Hematopoietic multipotent progenitor cell treated with erythropoietin and hydrocortisone succinate and interleukin-3 and kit ligand, for 17 days (in vitro differentiated cells): ENCODE results near the gene NOSIP.

Experiments used
- DNase-seq: peaks from one replicate; pipeline ENCODE4 v3.0.0-alpha.2; 2015; ENCODE audit warnings: low spot score

The NOSIP gene

DNA sequence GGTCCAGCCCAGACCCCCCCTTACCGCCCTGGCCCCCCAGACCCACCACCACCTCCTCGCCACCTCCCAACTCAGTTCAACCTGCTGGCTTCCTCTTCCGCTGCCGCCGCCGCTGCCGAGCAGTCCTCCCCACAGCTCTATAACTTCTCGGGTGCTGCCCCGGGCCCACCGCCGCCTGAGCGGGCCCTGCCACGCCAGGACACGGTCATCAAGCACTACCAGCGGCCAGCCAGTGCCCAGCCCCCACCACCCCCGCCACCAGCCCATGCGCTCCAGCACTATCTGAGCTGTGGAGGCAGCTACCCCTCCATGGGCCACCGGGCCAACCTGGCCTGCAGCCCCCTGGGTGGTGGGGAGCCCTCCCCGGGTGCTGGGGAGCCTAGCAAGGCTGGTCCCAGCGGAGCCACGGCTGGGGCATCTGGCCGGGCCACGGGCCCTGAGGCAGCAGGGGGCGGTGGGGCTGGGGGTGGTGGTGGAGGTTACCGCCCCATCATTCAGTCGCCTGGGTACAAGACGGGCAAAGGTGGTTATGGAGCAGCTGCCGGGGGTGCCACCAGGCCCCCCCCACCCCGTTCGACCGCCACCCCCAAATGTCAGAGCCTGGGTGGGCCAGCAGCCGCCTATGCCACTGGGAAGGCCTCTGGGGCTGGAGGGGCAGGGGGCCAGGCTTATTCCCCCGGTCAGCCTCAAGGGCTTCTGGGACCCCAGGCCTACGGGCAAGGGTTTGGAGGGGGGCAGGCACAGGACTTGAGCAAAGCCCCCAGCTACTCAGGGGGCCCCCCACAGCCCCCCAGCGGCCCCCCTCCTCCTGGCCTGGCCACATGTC is 14.8 kb upstream of the NOSIP start:
- DNase-seq = no peak

DNA sequence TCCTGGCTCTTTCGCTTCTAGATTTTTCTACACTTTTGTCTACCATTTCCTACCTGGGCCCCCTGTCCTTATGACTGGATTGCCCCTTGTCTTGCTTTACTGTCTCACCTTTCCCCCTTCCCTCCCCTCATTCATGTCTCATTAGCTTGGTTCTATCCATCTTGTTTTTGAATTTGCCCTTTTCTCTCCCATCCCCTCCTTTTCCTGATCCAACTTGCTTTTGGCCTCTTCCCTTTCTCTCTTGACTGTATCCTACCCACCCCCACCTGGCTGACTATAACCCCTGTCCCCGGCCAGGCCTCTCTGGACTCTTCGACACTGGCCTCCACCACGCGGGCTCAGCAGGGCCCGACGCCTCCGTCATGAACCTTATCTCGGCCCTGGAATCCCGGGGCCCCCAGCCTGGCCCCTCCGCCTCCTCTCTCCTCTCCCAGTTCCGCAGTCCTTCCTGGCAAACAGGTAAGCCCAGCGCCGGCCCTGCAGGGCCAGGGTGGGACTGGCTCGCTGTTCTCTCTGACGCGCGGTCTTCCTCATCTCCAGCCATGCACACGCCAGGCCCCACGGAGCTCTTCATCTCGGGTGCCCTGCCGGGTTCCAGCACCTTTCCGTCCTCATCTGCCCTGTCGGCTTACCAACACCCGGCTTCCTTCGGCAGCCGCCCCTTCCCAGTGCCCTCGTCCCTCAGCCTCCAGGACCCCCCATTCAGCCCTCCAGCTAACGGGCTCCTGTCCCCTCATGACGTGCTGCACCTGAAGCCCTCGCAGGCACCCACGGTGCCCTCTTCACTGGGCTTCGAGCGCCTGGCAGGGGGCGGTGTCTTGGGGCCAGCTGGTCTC is 14.0 kb upstream of the NOSIP start:
- no peak for DNase-seq

DNA sequence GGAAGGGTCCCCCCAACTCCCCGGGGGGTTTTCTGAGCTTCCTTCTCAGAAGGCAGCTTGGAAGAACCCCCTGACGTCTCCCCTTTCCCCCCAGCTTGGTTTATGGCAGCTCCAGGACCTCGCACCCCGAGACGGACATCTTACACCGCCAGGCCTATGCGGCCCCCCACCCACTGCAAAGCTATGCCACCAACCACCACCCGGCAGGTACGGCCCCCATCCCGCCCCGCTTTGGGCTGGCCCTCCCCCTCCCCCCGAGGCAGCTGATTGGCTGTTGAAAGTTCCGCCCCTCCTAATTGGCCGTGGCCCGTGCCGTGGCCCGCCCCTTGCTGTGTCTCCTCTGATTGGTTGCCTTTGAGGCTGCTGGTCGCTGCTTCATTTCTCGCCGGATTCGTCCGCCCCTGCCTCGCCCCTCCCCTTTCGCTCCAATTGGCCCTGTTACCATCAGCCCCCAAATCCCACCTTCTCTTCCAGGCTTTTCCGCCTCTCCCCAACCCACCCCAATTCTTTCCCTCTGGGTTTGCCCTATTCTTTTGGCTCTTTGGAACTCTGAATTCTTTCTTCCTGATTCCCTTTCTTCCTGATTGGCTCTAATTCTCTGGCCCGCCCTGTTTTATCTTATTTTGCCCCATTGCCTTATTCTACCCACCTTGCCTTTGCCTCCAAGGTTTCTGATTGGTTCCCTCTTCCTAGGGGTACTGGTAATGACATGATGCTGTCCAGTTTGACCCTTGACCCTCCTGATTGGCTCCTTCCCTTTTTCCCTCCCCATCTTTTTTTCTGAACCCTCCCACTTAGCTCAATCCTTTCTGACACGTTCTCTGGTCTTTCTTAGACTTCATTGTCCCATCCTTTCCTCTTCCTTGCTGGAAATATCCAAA is 13.1 kb upstream of the NOSIP start:
- peak; percentile 92 for DNase-seq

DNA sequence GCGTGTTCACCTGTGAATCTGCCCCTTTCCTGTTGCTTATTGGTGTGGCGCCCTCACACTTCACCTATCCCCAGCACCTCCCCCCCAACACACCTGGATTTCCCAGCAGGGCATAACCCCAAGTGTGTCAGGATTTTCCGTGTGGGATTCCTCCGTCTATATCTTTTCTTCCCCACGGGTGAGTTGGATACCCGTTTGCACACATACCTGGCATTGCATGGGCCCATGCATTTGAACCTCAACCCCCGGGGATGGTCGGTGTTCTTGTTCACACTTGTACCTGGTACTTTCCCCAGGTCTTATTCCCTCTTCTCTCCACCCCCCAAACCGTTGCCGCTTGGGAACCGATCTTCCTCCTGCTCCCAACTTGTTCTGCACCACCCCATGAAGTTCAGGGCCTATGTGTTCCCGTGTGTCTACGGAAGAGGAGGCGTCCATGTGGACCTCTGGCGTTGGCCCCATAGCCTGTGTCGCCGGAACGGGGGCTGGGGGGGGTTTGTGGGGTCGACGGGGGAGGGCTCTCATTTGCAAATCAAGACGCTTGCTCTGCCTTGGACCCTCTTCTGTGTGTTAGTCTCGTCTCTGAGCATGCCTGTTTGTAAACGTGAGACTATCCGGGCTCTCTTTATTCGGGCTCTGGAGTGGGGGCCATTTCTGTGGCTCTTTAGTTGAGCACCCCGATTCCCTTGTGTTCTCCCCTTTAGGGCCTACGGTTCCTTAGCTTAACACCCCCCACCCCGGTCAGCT is 12.3 kb upstream of the NOSIP start:
- no peak for DNase-seq

DNA sequence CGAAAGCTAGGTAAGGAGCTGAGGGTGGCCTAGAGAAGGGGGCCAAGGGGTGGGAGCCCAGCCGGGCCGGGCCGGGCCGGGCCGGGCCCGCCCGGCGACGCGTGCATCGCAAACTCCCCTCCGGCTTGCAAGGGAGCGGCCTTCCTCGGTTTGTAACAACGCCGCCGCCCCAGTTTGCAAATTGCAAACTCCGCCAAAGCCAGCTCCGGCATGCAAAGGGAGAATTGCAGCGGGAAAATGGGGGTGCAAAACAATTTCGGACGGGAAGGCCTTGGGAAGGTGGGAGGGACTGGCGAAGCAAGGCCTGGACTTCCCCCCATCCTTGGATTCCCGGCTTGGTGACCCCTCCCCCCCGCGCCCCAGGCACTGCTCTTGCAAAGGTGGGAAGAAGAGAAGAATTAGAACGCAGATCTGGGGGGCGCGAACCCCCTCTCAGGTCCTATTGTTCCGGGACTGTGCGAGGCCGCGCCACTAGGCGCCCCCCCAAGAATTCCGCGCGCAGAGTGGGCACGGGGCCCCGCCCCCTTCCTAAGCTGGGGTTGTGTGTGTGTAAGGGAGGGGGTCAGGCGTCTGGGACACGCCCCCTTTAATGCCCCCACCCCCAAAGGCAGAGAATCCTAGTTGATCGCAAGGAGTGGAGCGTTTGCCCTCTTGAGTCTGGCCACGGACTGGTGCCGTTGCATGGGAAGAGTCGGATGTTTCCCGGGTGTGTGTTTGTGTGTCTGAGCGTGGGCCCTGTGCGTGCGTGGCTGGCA is 11.6 kb upstream of the NOSIP start:
- DNase-seq = peak; percentile 35

DNA sequence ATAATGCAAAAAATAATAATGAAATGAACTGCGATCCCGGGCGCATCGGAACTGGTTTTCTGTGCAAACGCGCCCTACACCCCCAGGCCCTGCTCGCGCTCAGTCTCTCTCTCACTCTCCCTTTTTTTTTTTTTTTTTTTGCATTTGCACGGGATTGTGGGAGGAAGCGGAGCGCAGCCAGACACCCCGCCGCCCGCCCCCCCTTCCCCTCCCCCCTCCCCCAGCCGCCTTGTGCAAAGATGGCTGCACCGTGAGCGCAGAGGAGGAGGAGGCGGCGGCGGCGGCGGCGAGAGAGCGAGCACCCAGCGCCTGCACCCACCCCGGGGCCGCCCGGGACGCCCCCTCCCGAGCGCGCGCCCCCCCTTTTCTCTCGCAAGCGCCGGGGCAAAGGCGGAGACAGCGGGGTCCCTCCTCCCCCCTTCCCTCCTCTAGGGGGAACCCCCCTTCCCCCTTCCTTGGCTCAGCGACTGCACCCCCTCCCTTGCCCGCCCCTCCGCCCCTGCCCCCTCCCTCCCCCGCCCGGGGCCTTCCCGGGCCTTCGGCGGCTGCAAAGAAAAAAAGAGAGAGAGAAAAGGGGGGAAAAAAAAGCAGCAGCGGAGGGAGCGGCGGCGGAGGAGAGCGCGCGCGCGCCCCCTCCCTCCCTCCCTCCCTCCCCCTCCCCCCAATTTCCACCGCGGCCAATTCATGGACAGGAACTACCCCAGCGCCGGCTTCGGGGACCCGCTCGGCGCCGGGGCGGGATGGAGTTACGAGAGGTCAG is 10.8 kb upstream of the NOSIP start, which contains the start of gene PRR12:
Gene PRR12 (plus strand): TSS at position 212 of the 760 bp plus-strand sequence. CDS start 473 bp downstream, at position 685.
- peak; percentile 46 for DNase-seq

DNA sequence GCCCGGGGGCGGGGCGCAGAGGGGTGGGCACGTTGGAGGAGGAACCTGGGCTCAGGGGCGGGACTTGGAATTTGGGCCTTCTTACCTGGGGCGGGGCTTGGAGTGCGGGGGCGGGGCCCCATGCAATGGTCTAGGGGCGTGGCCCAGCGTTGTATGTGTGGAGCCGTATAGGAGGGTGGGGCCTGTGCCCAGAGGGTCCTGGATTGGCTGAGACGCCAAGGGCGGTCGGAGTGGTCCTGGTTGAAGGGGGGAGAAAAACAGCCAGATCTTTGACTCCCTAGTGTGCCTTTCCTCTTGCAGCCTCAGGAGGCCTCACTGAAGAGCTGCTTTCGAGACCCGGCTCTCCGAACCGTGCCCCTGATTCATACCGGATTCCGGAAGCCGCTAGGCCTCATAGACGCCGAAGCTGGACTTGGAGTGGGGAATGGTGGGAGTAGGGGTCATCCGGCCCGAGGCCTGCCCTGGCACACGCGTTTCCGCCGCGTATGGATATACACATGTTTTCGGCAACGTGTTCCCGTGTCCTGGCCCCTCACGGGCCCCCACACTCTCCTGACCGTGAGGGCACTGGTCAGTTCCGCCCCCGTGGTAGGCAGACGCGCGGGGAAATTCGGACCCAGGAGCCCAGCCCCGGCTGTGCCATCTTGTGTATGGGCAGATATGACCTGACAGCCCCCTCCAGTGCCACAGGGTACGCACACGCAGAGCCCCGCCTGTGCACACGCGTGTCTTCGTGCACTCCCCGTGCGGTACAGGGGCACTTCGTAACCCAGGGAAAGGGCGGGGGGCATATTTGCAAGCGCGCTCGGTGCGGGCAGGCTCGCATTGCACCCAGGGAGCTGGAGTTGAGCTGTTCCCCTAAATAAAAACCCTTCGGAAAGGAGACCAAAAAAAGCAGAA is 10.0 kb upstream of the NOSIP start:
- DNase-seq = peak; percentile 95

DNA sequence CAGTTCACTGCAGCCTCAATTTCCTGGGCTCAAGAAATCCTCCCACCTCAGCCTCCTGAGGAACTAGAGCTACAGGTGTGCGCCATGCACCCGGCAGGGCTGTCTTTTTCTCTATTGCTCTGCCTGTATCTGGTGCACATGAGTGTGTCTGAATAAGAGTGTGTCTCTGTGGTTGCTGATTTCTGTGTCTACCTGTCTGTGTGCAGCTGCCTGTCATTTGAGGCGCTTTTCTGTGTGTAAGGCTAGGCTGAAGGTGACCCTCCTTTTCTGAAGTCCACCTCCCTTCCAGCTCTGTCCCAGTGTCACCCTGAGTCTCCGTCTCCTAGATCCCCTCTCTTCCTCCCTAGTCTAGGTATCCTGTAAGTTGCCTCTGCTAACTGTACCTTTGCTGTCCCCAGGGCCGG is 9.1 kb upstream of the NOSIP start:
- no peak for DNase-seq

DNA sequence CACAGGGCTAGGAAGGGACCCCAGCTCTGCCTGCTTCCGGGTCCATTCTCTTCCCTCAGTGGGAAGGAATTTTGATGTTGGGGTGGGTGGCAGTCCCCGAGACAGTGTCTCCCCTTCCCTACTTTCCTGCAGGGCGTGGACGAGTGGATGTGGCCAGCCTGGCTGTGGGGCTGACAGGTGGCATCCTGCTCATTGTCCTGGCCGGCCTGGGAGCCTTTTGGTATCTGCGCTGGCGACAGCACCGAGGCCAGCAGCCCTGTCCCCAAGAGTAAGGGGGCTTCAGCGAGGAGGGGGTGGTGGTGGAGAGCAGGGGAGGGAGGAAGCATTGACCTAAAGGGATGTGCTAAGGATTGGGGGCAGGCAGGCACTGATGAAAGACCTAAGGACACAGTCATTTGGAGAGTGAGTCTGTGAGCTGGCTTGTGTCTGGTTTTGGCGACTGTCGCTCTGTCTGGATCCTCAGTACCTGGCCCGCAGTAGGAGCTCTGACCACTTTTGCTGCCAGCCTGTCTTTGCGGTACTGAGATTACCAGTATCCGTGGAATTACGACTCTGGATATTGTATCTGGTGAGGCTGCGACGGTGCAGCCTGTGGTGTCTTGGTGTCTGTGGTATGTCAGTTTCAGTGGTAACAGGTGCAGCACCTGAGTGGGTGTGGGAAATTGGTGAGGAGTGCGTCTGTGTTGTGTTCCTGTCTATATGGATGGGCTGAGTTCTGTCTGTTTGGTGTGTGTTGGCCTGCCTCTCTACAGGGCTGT is 8.2 kb upstream of the NOSIP start:
- DNase-seq = no peak

DNA sequence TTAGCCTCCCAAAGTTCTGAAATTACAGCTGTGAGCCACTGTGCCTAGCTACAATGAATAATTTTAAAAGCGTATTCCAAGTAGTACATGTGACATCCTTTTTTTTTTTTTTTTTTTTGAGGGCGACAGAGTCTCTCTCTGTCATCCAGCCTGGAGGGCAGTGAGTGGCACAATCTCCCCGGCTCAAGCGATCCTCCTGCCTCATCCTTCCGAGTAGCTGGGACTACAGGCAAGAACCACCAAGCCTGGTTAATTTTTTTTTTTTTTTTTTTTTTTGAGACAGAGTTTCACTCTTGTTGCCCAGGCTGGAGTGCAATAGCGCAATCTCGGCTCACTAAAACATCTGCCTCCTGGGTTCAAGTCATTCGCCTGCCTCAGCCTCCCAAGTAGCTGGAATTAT is 6.9 kb upstream of the NOSIP start:
- DNase-seq = no peak

DNA sequence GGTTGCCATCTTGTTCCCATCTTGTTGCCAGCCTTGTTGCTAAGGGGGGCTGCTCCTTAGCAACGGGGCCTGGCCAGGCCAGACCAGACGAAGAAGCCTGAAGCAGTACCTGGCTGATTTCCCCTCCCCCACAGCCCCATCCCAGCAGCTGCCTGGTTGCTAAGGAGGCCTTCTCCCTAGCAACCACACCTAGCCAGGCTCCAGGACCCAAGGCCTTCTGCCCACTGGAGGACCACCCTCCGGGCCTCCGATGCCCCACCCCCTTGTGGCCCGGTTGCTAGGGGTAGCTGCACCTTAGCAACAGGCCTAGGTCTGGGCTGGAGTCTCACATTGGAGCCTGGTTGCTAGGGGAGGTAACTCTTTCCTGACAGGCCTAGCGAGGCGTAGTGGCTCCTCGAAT is 4.7 kb upstream of the NOSIP start:
- DNase-seq = no peak

DNA sequence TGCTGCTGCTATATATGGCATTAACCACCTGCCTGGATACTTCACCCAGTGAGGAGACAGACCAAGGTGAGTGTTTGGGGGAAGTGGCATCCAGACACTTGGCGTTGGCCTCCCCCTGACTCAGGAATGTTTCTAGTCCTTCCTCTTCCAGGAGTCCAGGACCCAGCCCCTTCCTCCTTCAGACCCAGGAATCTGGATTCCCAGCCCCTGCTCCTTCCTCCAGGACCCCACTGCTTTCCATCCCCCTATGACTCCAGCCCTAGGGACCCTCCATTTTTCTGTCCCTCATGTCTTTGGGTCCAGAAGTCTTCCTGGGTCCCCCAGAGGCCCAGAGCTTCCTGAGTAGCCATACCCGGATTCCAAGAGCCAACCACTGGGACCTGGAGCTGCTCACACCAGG is 2.9 kb upstream of the NOSIP start:
- DNase-seq = no peak

DNA sequence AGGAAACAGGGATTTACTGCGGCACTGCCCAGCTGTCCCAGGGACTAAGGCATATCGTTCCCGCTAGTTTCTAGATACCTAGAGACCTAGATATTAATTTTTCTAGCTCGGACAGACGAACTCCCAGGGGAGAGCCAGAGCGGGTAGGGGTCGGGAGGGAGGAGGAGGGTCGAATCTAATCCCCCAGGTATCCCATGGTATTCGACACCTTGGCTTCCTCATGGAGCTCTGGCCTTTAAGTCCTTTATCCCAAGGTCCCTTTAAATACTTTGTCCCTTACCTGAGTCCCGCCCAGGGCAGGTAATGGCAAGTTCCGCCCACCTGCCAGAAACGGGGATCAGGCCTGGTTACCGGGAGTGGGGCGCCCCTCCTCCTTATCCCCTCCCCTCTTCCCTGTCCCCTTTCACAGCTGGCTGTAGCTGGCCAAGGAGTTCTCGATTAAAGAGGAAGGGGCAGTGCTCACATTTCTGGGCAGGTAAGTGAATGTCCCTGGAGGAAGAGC is 702 bp upstream of the NOSIP start, which contains the start of gene PRRG2:
Gene PRRG2 (plus strand): TSS at position 310 of the 502 bp plus-strand sequence. CDS start 1,904 bp downstream, outside the sequence.
- DNase-seq = no peak

DNA sequence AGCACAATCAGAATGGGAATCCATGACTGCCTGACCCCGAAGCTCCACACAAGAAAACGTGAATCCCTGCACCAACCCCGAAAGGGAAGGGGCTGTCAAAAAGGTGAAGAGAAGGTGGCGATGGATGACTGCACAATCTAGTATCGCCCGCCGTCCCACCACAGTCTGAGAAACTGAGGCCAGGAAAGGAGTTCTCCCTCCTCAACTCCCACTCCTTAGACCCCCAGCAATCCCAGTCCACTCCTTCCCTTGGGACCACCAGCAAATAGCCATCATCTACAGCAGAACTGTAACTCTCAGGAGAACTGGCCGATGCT is 451 bp downstream of the NOSIP start:
- peak; percentile 17 for DNase-seq

DNA sequence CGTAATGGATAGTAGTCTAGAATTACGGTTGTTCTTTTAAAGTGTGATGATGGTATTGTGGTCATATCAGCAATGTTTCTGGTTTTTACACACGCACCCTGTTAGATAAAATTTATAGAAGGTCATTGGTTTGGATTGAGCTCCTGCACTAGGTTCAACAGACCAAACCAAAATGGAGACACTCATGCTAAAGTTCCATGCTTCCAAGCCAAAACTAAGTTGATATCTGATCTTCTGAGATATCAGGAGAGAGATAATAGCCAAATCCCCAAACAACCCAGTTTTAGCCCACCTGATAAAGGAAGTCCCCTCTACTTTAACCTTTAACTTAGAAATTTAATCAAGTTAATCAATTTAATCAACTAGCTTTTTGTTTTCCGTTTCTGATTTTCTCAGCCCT is 1.2 kb downstream of the NOSIP start:
- DNase-seq = no peak

DNA sequence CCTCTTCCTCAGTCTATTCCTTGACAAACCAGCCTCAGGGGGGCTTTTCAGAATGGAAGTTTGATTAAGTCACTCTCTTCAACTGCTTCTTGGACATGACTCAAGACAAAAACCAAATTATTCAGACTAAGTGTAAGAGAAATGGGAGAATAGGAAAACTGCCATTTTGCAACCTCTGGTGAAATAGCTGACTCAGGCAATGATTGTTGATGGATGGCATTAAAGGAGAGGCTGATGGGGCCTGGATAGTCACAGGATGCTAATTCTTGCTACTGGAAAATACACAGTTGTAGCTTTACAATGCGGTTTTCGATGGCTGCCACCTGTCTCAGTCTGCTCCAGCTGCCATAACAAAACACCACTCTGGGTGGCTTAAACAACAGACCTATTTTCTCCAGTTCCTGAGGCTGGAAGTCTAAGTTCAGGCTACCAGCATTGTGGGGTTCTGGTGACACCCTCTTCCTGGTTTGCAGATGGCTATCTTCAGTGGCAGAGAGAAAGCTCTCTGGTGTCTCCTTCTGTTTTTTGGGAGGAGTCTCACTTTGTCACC is 6.1 kb downstream of the NOSIP start:
- DNase-seq = no peak

DNA sequence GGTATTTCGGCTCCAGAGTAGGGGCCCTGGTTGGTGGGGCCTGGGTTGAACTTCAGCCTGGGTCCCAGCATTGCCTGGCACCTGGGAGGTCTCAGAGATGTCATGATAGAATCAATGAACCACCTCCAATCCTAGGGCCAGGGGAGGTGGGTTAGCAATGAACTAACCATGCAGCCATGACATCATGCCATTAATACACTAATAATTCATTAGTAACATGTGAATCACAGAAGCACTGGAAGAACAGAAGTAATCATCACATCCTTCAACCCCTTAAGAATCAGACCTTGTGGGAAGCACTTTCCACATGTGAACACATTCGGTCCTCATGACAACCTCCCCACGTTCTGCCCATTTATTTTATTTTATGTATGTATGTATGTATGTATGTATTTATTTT is 6.9 kb downstream of the NOSIP start:
- DNase-seq = no peak

DNA sequence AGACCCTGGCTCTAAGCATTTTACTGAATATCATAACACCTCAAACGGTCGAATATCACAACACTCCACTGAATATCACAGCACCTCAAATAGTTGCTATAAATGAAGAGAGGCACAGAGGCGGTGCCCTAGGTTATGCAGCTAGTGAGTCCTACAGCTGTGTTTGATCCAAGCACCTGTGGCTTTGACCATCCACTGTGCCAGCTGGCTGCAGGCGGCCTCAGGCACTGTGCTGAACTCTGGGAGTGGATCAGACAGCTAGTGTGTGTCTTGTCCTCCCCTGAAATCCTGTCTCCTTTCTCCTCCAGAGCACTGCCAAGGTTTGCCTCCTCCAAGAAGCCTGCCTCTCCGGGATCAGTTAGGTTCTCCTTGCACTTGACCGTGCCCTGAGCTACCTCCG is 7.3 kb downstream of the NOSIP start:
- DNase-seq = no peak
